ENCODE results near the gene MYO9A.
A peak's percentile ranks its signal among the peaks of the same experiment; 100 is the strongest.

Gene MYO9A, protein sequence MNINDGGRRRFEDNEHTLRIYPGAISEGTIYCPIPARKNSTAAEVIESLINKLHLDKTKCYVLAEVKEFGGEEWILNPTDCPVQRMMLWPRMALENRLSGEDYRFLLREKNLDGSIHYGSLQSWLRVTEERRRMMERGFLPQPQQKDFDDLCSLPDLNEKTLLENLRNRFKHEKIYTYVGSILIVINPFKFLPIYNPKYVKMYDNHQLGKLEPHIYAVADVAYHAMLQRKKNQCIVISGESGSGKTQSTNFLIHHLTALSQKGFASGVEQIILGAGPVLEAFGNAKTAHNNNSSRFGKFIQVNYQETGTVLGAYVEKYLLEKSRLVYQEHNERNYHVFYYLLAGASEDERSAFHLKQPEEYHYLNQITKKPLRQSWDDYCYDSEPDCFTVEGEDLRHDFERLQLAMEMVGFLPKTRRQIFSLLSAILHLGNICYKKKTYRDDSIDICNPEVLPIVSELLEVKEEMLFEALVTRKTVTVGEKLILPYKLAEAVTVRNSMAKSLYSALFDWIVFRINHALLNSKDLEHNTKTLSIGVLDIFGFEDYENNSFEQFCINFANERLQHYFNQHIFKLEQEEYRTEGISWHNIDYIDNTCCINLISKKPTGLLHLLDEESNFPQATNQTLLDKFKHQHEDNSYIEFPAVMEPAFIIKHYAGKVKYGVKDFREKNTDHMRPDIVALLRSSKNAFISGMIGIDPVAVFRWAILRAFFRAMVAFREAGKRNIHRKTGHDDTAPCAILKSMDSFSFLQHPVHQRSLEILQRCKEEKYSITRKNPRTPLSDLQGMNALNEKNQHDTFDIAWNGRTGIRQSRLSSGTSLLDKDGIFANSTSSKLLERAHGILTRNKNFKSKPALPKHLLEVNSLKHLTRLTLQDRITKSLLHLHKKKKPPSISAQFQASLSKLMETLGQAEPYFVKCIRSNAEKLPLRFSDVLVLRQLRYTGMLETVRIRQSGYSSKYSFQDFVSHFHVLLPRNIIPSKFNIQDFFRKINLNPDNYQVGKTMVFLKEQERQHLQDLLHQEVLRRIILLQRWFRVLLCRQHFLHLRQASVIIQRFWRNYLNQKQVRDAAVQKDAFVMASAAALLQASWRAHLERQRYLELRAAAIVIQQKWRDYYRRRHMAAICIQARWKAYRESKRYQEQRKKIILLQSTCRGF (N-terminal part only)

DNA sequence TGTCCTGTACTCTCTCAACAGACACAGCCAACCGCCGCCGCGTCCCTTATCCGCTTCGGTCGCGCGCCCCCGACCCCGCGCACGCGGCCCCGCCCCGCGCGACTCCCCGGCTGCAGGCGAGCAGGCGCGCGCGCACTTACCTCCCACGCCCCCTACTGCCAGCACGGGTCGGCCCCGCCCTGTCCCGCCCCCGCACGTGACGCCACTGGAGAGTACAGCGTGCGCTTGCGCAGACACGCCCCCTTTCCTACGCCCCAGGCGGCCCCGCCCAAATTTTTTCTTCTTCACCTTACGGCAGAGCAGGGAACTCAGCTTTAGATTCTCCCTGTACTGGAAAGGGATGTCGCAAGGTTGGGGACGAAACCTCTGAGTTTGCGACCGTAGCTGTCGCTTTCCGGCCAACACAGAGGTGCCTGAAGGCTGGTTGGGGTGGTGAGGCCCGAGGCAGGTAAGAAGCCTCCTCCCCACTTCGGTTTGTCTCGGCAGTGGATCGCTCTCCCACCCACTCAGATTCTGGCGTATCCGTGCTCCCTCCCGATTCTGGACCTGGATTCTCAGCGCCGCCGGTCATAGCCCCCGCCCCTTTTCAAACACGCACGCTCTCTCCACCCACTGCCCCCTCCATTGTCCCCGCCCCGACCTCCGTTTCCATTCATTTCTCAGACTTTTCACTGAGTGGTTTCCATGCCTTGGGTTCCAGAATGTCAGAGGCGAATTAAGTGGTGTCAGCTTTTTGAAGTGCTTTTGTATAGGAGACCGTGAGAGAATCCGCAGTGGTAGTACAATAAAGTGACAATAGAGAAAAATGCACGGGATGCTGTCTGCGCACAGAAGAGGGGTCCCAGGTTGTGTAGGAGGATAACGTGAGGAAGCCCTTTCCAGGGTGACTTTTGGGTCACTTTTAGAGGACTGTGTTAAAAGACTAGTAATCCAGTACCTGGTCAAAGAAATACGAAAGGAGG lies at the start of gene MYO9A, which contains the start of gene SENP8:
Gene MYO9A (minus strand): TSS at position 134 of the 962 bp plus-strand sequence. CDS start 71,587 bp downstream, outside the sequence.
Gene SENP8 (plus strand): TSS at position 387 of the 962 bp plus-strand sequence. CDS start 21,221 bp downstream, outside the sequence.
- DNase-seq (ENCODE audit: low read depth): peak; percentile 95

DNA sequence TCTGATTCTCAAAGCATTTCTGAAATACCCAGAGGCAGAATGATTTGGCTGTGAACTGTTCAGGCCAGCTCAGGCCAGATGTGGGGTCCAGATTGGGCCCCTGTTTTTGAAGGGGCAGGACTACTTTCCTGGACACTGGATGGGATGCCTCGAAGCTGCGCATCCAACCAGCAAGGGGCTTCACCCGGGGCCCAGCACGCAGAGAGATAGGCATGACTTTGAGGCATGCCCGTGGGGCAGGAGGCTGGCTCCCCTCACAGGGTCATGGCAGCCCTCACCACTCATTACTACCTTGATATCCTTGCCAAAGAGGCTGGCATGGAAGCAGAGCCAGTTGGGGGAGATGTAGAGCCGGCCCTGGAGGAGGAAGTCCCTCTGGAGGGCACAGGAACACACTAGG lies 49.5 kb upstream of the MYO9A start:
- DNase-seq (ENCODE audit: low read depth): no peak

DNA sequence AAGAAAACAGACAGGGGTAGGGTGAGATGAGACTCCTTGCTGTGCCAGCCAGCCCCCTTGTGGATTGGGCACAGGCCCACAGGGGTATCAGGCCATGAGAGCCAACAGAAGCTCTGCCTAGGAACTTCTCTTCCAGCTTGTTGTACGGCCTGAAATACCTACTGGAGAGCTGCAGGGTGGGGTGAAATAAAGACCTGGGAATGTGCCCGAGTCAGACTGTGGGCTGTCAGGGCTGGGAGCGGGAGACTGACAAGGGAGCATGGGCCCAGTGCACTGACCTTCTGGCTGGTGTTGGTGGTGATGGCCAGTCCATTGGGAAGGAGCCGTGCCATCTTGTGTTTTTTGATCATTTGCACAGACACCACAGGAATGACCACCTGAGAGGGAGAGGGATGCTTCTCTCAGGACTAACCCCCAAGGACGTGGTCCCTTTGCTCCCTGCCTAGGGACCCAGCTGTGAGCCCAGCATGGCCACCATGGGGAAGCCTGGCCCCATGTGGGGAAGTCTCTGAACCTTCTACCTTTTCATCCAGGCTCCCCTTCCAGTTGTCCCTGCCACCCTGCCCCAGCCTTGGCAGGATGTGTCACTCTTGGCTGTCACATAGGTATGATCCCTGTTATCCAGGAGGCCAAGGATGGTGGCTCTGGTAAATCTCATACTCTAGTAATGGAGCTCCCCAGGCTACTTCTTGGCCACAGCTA lies 48.9 kb upstream of the MYO9A start:
- no peak for DNase-seq (ENCODE audit: low read depth)

DNA sequence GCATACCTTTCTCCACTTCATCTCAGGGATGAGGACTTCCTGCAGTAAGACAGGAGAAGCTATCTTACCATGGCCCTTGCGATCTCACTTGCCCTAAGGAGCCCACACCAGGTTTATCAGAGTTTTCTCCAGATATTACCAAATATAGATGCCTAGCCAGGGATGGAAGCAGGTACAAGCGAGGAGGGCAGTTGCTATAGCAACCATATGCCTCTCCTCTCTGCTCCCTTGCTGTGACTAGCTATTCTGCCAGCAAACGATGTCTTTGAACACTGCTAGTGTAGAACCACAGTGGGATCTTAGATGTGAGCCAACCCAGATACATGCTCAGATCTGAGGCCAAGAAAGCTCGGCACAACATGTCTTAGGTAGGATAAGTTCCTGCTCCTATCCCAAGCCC lies 45.8 kb upstream of the MYO9A start:
- DNase-seq (ENCODE audit: low read depth): no peak

DNA sequence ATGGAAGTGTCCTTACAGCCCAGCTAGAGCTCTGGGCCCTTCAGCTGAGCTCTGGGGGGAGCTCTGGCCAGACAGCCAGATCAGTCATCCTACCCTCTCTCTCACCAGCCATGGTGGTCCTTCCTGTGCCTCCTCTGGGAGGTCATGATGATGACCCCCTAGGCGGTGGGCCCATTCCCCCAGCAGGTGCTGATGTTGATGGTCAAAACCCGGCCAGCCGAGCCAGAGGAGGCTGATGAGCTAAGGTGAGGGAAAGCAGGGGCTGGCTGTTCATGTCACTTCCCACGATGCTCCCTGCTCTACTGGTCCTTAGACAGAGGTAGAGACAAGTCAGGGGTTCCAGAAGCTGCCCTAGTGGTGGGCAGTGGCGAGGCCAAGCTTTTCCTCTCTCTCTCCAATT lies 44.6 kb upstream of the MYO9A start:
- no peak for DNase-seq (ENCODE audit: low read depth)

DNA sequence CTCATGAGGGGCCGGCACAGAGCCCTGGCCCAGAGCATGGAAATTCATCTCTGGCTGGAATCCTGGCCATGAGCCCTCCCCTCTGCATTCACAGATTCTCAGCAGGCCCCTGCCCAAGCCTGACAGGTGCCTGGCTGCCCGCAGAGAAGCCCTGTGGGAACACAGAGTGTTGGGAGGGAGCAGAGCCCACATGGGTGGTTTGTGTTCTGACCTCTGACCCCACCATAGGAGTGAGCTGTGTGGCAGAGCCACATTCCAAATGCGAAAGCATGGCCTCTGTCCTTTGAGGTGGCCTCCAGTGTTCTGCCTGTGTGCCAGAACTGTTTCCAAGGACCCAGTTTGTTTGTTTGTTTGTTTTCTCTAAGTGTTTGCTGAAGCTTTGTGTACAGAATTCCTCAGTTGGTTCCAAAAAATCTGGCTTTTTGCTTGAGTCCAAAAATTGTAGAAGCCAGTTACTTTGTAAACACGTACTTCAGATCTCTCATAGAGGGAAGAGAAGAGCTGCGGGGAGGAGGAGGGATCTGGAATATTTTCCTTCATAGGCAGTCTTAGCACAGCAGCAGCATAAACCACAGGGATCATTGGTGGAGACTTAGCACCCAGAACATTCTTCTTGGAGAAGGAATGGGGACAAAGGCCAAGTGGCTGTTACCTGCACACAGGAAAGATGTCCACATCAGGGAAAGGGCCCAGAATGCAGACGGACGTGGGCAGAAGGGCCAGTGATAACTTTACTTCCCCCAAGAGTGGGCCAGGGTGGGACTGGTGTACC lies 43.6 kb upstream of the MYO9A start:
- no peak for DNase-seq (ENCODE audit: low read depth)

DNA sequence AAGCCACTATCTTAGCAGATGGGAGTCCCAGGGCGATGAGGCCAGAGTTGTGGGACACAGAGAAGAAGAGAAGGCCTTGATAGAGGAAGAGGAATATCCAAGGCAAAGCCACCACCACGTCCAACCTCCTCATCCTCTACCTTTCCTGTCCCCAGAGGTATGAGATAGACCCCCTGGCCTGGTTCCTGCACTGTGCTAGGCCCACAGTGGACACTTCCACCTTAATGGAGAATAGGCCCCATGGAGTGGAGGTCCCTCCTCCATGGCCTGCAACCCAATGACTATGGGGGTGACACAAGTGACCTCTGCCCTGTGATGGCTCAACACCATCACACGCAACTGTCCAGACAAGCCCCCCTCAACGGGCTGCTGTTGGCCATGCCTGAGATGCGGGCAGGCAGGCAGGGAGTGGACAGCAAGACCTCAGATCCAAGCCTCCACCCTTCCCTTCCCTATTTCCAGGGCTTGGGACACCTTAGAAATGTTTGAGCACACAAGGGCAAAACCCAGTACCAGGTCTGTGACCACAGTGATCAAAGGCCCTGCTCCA lies 42.8 kb upstream of the MYO9A start:
- DNase-seq (ENCODE audit: low read depth): no peak

DNA sequence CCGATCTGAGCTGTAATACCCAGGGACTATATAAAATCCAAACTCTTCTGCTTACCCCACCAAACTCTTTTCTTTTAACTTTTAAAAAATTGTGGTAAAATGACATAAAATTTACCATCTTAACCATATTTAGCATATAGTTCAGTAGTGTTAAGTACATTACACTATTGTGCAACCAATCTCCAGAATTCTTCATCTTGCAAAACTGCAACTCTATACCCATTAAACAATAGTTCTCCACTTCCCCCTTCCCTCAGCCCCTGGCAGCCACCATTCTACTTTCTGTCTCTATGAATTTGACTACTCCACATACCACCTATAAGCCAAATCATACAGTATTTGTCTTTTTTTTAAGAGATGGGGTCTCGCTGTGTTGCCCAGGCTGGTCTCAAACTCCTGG lies 39.0 kb upstream of the MYO9A start:
- no peak for DNase-seq (ENCODE audit: low read depth)

DNA sequence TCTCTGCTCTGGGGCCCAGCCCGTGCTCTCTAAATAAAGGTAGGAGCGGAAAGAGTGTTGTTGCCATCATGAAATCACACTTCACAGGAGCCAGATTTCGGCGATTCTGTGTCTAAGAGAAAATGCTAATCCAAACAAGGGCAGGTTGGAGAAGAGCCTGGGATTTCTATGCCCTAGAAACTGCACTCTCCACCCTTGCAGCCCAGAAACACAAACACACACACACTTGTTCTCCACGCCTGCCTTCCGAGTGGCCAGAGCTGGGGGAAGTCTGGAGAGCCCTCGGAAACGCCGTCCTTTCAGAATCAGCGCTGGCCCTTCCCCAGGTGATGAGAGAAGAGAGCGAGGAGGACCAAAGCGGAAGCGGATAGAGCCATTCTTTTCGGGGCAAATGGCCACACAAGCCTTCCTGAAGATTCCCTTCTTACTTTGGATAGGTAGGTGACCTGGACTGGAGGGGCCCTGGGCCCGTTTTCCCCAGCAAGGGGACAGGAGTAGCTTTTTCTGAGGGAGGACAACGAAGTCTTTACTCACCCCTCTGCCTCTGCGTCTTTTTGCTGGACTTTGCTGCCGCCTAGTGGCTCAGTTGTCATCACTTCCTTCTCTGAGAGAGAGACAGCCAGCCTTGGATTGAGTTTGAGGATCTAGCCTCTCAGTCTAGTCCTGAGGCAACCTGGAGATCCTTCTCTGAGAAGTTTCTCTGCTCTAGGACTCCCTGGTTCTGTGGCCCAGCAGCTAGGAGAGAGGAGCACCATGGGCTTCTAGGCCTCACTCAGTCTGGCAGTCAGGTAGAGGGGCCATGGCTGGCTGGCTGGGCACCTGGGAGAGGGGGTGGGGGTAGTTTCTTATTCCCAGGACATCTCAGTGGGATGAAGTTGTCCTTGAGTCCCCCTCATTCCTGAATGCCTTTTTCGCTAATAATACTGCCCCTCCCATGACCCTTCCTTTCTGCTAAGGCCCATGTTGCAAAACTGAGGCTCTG lies 38.0 kb upstream of the MYO9A start:
- DNase-seq (ENCODE audit: low read depth): peak; percentile 31

DNA sequence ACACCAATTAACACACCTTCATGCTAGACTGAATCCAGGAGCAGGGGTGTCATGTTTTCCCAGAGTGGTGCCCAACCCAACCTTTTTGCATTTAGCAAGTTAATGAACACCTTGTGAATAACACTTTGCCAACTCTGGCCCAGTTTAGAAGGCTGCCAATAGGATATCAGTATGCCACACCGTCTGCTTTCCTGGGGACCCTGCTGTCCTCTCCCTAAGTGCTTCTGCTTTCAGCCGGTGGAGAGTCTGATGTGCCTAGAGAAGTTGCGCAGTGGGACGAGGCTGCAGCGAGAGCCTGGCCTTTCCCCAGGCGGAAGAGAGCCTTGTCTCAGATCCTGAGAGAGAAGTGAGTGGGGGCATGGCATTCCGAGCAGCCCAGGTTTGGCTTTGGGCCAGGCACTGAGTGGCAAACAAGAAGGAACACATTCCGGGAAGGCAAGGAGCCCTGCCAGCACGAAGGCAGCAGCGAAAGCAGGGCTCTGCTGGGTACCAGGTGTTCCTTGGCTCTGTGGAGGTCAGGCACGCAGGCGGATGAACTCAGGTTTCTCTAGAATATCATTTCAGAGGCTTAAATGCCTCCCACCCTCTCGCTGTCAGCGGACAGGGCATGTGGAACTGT lies 37.2 kb upstream of the MYO9A start:
- no peak for DNase-seq (ENCODE audit: low read depth)

DNA sequence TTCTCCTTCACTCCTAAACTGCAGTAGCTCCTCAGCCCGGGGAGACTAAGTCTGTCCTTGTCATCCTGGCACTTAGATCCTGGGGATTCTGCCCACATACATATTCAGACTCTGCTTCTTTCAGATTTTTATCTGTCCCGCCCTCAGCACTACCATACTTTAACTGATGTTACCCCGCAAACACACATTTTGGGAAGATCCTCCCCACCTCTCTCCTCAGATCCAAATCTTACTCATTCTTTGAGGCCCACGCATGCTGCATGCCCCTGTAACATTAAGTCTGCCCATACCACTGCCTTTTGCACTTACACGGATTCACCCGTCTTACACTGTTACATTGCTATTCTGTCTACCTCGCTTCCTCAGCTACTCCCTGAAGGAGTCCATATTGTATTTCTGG lies 36.4 kb upstream of the MYO9A start:
- no peak for DNase-seq (ENCODE audit: low read depth)

DNA sequence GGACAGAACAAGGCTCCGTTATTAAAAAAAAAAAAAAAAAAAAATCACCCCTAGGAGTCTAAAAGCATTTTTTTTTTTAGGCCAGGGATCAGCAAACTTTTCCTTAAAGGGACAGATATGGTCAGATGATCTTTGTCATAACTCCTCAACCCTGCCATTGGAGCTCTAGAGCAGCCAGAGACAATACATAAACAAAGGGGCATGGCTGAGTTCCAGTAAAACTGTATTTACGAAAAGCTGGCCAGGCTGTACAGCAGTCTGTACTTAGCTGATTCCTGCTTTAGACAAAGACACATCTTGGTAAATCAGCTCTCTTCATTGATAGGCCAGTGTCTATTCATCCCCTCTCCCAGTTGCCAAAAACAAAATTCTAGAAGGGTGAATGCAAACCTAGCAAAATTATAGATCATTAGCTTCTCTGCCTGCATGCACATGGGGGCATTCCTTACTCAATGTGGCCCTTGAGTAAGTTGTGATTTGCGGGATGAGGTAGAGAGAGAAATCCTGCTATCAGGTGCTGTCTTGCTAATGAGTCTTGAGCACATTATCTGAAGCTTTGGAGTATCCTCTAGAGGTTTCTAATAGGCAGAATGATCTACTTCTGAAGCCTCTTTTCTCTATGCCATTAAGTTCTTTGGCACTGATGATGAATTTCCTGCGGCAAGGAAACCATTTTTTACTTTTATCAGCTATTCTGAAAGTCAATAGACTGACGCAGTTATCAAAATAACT lies 35.5 kb upstream of the MYO9A start:
- DNase-seq (ENCODE audit: low read depth): no peak

DNA sequence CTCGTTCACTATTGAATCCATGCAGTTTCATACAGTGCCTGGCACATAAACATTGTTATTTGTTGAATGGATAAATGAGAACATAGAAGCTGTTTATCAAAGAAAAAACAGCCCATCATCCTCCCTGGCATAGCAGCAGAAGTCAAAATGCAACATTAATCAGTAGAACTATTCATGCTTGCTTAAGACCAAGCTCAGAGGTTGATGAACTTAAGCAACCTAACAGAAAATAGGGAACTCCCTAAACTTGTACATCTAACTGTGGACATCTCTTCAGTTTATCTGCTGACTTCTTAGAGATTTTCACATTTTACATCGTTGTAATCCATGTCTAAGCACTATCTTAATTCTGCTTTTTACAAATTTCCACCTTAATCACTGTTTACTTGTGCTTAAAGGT lies 29.5 kb upstream of the MYO9A start:
- no peak for DNase-seq (ENCODE audit: low read depth)

DNA sequence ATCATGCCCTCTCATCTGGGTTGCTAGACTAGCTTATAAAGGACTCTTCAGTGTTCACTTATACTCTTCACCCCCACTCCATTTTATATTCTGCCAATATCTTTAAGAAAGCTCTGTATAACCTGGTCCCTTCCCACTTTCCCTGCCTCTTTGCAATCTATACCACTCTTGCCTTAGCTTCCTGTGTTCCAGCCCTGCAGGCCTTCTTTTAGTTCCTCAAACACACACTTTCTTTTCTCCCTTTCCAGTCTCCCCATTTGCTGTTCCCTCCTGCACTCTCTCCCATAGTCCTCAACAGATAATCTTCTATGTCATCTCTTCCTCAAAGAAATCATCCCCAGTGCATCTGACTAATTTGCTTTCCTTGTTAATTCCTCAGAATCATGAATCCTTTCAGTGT lies 29.0 kb upstream of the MYO9A start:
- no peak for DNase-seq (ENCODE audit: low read depth)

DNA sequence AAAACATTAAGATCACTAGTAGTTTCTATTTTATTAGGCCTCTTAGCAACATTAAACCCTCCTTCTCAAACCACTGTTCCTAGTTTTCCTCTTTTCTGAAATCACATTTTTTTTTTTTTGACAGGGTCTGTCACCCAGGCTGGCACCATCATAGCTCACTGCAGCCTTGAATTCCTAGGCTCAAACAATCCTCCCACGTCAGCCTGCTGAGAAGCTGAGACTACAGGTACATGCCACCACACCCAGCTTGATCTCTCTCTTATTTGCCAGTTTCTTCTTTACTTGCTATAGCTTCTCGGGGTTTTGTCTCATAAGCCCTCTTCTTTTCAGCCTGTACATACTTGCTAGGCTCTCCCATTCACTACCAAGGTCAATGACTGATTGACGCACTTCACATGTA lies 28.3 kb upstream of the MYO9A start:
- no peak for DNase-seq (ENCODE audit: low read depth)

DNA sequence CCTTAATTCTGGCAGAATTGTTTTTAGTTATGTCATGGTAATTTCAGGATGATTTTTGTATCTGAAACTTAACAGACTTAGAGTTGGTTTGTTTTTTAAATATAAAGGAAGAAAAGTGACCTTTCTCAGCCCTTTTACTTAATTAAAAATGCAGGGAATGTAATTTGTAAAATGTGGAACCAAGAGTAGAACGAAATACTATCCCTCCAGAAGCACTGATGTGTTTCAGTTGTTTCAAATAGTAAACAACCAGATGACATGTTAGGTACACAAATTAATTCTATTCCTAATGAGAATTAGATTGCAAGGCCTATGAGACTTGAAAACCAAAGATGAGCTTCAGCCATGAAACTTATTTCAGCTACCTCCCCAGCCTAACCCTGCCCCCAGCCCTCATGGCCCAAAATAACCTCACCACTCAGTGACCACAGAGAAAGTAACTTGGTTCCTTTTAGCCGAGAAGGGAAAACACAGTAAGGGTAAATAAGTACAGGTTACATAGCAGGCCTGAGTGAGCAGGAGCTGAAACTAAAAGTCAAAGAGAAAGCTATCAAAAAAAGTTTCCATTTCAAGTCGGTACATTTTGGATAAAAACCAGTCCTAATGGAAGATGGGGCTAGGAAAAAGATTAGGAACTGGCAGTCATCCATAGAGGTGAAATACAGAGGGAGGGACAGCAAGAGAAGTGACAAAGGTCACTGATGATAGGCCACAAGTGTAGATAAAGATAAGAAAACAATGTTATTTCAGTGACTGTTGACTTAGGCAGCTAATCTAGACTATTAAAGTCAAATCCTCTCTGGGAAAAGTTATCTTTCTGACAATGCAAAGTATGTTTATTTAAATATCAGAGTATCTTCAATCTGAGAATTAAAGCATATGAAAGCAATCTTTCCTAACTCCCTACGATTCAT lies 23.5 kb upstream of the MYO9A start:
- no peak for DNase-seq (ENCODE audit: low read depth)
